Mesodermal cell (in vitro differentiated cells): Measurements from ENCODE around the gene GUCY1A1.

ENCODE experiments used
- H3K27ac ChIP-seq: 2 replicates; pipeline ENCODE4 v1.7.0; 2013; ENCODE audit warnings: mild to moderate bottlenecking, low read depth, low read length, moderate library complexity; ENCODE audit not compliant: severe bottlenecking
- H3K36me3 ChIP-seq: 2 replicates; pipeline ENCODE4 v1.7.1; 2013; ENCODE audit warnings: mild to moderate bottlenecking, low read length, moderate library complexity; ENCODE audit not compliant: control insufficient read depth, insufficient read depth
- H3K4me1 ChIP-seq: one replicate; pipeline ENCODE4 v1.7.1; 2013; ENCODE audit warnings: mild to moderate bottlenecking, low read length; ENCODE audit not compliant: insufficient read depth, control insufficient read depth, poor library complexity, severe bottlenecking
- H3K4me3 ChIP-seq: 2 replicates; pipeline ENCODE4 v1.7.0; 2013; ENCODE audit warnings: low read length, control low read depth, mild to moderate bottlenecking; ENCODE audit not compliant: insufficient read depth, poor library complexity, severe bottlenecking; ENCODE audit errors: extremely low read depth
- H3K9me3 ChIP-seq: 2 replicates; pipeline ENCODE4 v1.7.1; 2013; ENCODE audit warnings: mild to moderate bottlenecking, low read length, moderate library complexity; ENCODE audit not compliant: control insufficient read depth
- WGBS, 2 experiments: methylation state at CpG; one replicate each; pipeline ENCODE4 v1.1.5; 2013; ENCODE audit warnings: missing lambda C conversion rate in 2 of 2; ENCODE audit not compliant: insufficient coverage in 2 of 2; 5-methylcytosine and 5-hydroxymethylcytosine counted together

The GUCY1A1 gene

GRCh38 chr4:155678011-155678410 lies 11.4 kb downstream of the GUCY1A1 start:
- WGBS, 2 experiments = no CpG with 5 or more reads among the region's 2 CpGs

DNA sequence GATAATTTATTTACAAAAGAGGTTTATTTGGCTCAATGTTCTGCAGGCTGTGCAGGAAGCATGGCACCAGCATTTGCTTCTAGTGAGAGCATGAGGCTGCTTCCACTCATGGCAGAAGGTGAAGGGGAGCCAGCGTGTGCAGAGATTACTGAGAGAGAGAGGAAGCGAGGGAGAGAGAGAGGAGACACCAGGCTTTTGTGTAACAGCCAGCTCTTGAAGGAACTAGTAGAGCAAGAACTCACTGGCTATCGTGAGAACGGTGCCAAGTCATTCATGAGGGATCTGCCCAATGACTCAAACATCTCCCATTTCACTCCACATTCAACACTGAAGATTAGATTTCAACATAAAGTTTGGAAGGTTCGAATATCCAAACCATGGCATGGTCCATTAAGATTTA lies 12.7 kb downstream of the GUCY1A1 start:
- Histone ChIP-seq H3K4me1 (peaks cover 7% of the 10 kb centered on the region), H3K9me3 (no peaks in the 10 kb centered on the region), H3K4me3 (no peak overlapping the region), H3K36me3 (no peaks in the 10 kb centered on the region), H3K27ac (no peak overlapping the region)
- WGBS, 2 experiments = 67 to 90% methylated on average over 1 to 3 of the region's 5 CpGs

More at GRCh38 chr4:155678011-155678410, 11.4 kb downstream of the GUCY1A1 start:
- no peak overlapping the region for H3K27ac ChIP-seq
- peaks cover 7% of the 10 kb centered on the region for H3K4me1 ChIP-seq
- H3K36me3 ChIP-seq = no peaks in the 10 kb centered on the region
- H3K9me3 ChIP-seq = no peaks in the 10 kb centered on the region
- no peak overlapping the region for H3K4me3 ChIP-seq

DNA sequence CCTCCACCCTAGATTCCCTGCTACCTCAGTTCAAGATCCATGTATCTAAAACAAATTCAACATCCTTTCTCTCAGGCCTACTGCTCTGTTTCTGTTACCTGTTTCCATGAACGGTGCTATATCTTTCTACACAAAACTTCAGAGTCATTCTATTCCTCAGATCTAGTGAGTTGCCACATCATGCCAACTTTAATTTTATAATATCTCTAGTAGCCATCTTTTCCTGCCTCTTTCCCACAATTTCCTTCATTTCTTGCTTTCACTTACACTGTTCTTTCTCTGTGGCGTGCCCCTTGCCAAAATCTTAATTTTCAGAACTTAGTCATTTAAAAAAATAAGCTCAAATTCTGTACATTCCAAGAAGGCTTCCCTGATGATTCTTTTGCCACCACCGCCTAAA lies 15.2 kb downstream of the GUCY1A1 start:
- H3K4me3 ChIP-seq = no peak overlapping the region
- H3K4me1 ChIP-seq = peaks cover under 1% of the 10 kb centered on the region
- no peaks in the 10 kb centered on the region for H3K36me3 ChIP-seq
- WGBS, 2 experiments = 91% methylated on average over 2 to 3 of the region's 3 CpGs
- no peaks in the 10 kb centered on the region for H3K9me3 ChIP-seq
- no peak overlapping the region for H3K27ac ChIP-seq

DNA sequence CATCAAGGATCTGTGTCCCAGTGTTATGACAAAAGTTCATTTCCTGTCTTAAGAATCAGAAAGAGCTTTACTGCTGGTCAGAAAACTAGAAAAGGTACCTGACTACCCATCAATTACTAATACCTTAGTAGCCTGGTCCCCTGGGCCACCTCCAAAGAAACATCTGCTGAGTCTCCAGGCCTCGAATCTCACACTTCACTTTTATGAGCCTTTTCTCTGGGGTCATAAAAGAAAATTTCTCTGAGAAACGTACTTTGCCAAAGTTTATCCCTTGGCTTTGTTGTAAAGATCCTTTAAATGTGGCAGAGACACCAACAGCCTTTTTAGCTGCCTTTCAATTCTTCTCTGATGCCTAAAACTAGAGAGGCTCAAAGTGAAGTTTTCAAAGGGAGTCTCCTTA lies 17.8 kb downstream of the GUCY1A1 start:
- 83 to 100% methylated on average over 2 of the region's 2 CpGs for WGBS, 2 experiments
- H3K4me3 ChIP-seq = no peak overlapping the region
- H3K27ac ChIP-seq = no peak overlapping the region

GRCh38 chr4:155684892-155685541 lies 18.4 kb downstream of the GUCY1A1 start:
- Histone ChIP-seq H3K4me3 (no peak overlapping the region), H3K27ac (no peak overlapping the region), H3K9me3 (no peaks in the 10 kb centered on the region), H3K36me3 (no peaks in the 10 kb centered on the region), H3K4me1 (no peaks in the 10 kb centered on the region)
- no CpG with 5 or more reads among the region's 1 CpG for WGBS, 2 experiments

More for the DNA sequence above, 17.8 kb downstream of the GUCY1A1 start:
- H3K9me3 ChIP-seq = no peaks in the 10 kb centered on the region
- no peaks in the 10 kb centered on the region for H3K36me3 ChIP-seq
- no peaks in the 10 kb centered on the region for H3K4me1 ChIP-seq

GRCh38 chr4:155687380-155687982 lies 20.8 kb downstream of the GUCY1A1 start:
- no peaks in the 10 kb centered on the region for H3K9me3 ChIP-seq
- WGBS, 2 experiments = 91 to 96% methylated on average over 3 to 4 of the region's 6 CpGs
- no peaks in the 10 kb centered on the region for H3K4me1 ChIP-seq
- no peaks in the 10 kb centered on the region for H3K36me3 ChIP-seq
- H3K4me3 ChIP-seq = no peak overlapping the region
- no peak overlapping the region for H3K27ac ChIP-seq

- no peak overlapping the region for H3K4me3 ChIP-seq
- WGBS, 2 experiments = no CpG with 5 or more reads among the region's 1 CpG
- H3K27ac ChIP-seq = no peak overlapping the region
- no peaks in the 10 kb centered on the region for H3K4me1 ChIP-seq
- no peaks in the 10 kb centered on the region for H3K9me3 ChIP-seq
- H3K36me3 ChIP-seq = no peaks in the 10 kb centered on the region
Observed at GRCh38 chr4:155688211-155688610, 21.6 kb downstream of the GUCY1A1 start.

- Histone ChIP-seq H3K27ac (no peak overlapping the region), H3K36me3 (no peaks in the 10 kb centered on the region), H3K4me3 (no peak overlapping the region), H3K9me3 (no peaks in the 10 kb centered on the region), H3K4me1 (no peaks in the 10 kb centered on the region)
- WGBS, 2 experiments = 88 to 100% methylated on average over 1 of the region's 2 CpGs
Observed at GRCh38 chr4:155688860-155689259, 22.2 kb downstream of the GUCY1A1 start.

- 83 to 95% methylated on average over 1 to 2 of the region's 3 CpGs for WGBS, 2 experiments
- Histone ChIP-seq H3K36me3 (no peaks in the 10 kb centered on the region), H3K4me1 (no peaks in the 10 kb centered on the region), H3K27ac (no peak overlapping the region), H3K9me3 (no peaks in the 10 kb centered on the region), H3K4me3 (no peak overlapping the region)
Observed at GRCh38 chr4:155690044-155690837, 23.6 kb downstream of the GUCY1A1 start.

DNA sequence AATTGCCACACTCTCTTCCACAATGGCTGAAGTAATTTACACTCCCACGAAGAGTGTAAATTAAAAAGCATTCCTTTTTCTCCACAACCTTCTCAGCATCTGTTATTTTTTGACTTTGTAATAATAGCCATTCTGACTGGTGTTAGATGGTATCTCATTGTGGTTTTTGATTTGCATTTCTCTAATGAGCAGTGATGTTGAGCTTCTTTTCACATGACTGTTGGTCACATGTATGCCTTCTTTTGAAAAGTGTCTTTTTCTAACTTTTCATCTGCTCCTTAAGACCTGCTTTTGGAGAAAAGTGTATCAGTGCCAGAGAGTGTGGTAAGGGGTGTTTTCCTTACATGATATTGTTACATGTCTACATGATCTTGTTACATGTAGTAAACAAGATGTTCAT lies 25.7 kb downstream of the GUCY1A1 start:
- H3K4me3 ChIP-seq = no peak overlapping the region
- no CpG with 5 or more reads among the region's 1 CpG for WGBS, 2 experiments
- H3K27ac ChIP-seq = no peak overlapping the region
- H3K9me3 ChIP-seq = no peaks in the 10 kb centered on the region
- H3K36me3 ChIP-seq = no peaks in the 10 kb centered on the region
- no peaks in the 10 kb centered on the region for H3K4me1 ChIP-seq
